ENCODE results near the gene ANGPTL7.

GRCh38 chr1:11197359-11197758, 8.2 kb downstream of the ANGPTL7 start:
- TF ChIP-seq POLR2A (IDR thresholded peaks at IDR 0.05; ENCODE audit: low read length) (no peak), GATA1 (IDR thresholded peaks at IDR 0.05; ENCODE audit: low read depth, low read length) (no peak)
